NCI-H1930 (cell line): ENCODE results near the gene RASA2.

Experiments used
- DNase-seq, 2 experiments: peaks; one replicate each; lab custom pipeline; 2025; lab: John Stamatoyannopoulos, UW

Gene RASA2

DNA sequence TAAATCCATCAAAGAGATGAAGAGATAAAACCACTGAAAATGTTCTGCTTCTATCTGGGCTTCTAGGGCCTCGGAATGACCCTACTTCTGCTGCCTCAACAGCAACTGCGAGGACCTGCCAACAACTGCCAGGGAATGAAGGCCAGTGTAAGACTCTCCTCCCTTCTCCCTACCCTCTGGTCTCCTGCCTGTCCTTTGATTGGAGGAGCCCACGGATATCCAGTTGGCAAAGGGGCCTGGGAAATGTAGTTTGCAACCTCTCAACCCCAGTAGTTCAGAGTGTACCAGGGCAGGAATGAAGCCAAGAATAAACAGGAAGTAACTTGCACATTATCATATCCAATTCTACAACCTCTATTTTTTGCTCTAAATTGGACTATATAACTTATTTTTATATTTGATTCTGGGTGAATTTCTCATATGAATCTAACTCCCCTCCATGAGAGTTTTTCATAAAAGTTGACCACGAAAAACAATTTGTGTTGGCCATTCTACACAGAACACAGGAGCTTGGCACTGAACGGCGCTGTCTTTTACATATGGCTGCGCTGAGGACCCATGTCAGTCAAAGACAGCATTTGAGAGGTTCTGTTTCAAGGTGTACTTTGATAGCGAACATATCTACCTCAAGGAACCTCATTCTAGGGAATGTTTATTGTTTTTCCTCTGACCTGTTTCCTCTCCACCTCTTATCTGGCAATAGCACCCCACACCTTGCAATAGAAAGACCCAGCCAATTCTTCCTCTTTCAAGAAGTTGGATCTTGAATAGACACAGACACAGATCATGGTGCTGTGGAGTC is 160.1 kb downstream of the RASA2 start:
- peak; percentile 7 to 54 for DNase-seq

DNA sequence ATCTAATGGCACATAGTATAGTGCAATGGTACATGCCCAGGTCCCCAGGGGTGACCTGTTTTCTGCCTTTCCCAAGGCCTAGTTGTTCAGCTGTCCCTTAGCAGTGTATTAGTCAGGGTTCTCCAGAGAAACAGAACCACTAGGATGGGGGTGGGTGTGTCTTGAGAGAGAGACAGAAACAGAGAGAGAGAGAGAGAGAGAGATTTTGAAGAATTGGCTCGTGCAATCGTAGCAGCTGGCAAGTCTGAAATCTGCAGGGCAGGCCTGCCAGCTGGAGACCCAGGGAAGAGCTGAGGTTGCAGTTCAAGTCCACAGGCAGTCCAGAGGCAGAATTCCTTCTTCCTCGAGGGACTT is 160.7 kb downstream of the RASA2 start:
- no peak for DNase-seq

DNA sequence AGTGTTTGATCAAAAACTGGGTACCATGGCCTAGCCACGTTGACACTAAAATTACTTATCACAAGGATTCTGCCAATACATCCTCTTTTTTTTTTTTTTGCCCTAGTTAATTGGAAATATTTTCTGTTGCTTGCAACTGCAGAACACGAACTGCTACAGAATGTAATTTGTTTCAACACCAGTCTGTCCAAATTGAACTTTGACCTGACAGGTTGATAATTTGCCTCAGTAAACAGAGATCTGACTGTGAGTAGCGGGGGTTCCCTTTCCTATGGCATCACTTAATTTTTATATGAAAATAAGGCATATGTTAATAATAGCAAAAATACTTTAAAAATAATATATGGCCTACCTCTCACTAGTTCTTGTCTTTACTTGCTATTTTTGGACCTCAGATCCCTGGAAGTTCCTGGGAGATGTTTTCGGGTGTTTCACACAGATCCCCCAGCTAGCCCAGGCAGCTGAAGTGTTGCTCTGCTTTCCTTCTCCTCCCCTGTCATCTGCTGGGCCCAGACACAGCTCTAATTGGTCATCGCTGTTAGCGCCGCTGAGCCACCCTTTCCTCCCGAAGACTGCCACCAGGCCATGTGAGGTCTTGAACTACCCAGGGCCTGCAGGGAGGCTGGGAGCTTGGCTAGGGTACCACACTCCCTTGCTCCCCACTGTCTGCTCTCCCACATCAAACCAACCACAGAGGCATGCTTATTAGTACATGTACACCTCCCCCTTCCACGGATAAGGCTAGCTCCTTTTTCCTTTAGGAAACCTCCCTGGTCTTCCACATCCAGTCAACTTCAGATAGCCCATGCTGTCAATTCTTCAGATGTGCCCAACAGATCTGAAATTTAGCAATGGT is 161.5 kb downstream of the RASA2 start:
- no peak for DNase-seq

DNA sequence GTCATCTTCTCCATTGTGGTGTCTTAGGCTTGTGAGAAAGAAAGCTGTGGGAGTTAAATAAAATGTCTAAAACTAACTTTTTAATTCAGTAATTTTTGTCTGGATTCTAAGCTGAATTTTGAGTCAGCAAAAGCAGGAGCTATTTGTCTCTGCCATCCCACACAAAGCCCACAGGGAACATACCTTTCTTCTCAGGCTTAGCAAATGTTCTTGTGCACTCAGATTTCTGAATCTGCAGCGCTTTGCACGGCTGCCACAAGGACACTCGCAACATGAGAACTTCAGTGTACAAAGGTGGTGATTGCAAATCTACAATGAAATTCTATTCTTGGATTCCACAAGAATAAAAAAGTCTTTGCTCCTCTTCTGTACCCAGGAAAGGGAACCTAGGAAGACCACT is 163.0 kb downstream of the RASA2 start:
- no peak for DNase-seq

DNA sequence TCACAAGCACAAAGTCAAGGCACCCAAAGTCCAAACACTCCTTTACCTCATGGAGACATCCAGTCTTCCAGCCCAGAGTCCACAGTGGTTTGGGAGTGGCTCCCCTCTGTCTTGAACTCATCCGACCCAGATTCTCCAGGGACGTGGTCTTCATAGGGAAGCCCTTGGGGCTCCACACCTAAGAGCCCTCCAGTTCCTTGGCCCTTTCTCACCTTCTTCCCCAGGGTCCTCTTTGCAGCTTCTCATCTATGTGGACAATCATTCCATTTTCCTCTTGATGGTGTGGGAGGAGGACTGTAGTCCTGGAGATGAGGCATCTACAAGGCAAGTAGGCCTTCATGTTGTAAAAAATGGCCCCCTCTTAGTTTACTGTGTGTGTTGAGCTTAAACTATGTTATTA is 164.0 kb downstream of the RASA2 start:
- no peak for DNase-seq

DNA sequence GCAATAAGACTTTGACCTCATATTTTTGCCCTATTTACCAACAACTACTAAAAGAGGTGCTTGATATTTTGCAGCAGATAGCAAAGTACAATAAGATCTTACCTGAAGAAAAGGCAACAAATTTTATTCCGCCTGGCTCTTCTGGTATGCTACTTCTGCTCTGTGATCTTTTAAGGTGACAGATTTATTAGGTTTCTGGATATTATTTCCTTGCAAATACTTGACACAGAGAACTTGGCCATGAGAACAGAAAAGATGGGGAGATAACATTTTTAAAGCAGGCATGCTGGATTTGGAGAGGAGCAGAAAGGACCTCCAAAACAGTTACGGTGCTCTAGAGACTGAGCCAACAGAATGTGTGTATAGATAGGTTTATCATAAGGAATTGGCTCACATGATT is 164.6 kb downstream of the RASA2 start:
- DNase-seq = no peak

DNA sequence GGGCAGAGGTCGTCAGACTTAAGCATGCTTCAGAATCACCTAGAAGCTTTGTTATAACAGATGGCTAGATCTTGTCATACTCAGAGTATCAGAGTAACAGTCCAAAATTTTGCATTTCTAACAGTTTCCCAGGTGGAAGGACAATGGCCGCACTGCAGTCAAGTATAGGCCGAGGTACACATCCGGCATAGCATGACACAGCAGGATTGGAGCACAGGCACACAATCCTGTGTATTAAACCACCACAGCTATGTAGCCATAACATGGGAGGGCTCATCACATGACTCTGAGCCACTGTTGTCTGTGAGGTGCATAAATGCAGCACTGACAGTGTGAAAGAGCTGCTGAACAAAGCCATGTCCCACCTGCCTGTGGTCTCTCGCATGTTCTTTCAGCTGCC is 165.5 kb downstream of the RASA2 start:
- no peak for DNase-seq

DNA sequence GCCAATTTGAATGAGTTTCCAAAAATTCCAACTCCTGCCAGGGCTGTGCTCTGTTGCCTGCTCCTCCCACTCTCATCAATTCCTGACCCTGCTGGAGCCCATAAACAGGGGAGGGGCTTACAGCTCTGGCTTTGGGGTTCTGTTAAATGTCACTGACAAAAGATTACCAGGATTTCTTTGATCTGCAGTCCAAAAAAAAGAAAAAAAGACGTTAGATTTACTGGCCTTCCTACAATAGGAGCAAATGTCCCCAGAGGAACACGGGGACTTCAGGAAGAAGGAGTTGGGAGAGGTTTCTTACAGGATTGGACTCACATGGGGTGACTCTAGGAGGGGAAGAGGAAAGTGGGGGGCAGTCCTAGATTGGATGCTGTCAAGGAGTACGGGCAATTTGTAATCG is 167.0 kb downstream of the RASA2 start:
- no peak for DNase-seq

DNA sequence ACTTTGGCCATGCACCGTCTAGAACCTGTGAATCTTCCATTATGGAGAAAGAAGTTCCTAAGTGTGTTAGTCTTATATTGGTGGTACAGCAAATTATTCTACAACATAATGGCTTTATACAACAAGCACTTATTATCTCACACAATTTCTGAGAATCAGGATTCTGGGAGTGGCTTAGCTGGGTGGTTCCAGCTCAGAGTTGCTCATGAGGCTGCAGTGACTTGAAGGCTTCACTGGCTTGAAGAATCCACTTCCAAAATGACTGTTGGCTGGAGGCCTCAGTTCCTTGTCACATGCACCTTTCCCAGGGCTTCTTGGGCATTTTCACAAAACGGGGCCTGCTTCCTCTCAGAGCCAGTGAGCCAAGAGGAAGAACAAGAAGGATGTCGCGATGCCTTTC is 169.0 kb downstream of the RASA2 start:
- DNase-seq = no peak

DNA sequence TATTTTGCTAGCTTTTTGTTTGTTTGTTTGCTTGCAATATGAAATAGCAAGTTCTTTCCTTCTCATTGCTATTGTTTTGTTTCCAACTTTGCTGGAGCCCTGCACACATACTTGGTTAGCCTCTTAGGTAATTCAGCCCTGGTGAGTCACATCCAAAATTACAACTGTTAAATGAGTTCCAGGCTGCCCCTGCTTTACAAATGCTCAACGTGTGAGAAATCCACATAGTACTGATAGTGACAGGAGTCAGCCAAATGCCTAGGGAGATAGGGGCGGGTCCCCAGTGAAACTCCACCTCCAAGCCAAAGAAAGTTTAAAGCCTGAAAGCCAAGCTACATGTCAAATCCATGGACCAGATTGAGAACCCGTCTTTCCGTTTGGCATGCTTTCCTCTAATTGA is 169.9 kb downstream of the RASA2 start:
- no peak for DNase-seq

DNA sequence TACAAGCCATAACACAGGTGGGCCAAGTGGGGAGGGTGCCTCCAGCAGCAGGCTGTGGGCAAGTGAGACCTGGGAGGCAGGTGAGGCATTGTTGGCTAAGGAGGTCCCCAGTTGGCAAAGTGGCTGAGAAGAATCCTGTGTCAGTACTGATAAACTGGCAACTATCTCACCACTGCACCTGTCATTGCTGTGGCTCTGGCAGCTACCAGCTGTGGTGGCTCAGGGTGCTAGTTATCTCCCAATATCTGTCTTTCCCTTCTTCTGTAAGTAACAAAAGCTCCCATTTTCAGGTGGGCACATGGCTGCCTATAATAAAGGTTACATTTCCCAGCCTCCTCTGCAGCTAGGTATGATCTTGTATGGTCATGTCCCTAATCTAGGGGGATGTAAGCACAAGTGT is 170.7 kb downstream of the RASA2 start:
- no peak for DNase-seq

DNA sequence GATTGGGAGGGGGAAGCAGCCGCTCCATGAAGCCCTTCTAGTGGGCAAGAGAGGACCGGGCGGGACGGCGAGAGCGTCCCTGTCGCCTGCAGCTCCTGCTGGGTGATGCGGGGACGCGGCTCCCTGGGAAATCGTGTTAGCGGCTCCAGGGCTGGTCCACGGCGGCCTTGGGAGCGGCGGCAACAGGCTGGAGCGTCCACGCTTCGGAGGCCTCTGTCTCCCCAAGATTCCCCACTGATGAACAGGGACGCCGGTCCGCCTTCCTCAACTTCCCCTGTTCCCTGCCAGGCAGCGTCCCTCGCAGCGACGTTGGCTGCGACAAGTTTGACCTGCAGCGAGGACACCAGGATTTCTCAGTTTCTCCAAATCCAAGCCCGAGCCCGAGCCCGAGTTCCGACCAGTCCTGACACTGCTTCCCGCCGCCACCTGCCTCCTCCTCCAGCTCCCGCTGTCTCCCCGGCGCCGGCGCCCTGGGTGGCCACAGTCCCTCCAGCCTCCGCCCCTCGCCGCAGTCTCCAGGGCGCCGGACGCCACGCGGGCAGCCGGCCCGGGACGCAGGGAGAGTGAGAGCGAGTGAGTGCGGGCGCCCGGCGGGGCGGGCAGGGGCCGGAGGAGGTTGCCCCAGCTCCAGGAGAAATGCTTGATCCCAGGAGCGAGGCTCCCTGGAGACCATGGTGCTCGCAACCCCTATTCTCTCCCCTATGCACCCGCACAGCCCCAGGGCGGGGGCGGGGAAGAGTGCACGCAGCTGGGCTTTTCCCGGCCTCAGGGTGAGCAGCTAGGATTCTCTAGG is 173.2 kb downstream of the RASA2 start:
- peak in 1 of 2 experiments; percentile 42 for DNase-seq

DNA sequence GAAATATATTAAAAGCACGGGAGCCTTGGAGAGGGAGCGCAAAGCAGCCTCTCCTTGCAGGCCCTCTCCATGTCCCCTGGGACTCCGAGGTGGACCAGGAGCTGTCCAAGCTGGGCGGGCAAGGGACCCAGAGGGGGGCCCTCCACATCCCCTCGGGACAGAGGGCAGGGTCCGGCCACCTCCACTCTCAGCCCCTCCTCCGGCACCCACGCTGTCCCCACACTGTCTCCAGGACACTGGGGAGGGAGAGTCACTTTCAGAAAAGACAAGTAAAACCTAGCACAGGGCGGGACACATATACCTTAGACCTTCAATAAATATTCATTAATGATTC is 173.8 kb downstream of the RASA2 start:
- no peak for DNase-seq

DNA sequence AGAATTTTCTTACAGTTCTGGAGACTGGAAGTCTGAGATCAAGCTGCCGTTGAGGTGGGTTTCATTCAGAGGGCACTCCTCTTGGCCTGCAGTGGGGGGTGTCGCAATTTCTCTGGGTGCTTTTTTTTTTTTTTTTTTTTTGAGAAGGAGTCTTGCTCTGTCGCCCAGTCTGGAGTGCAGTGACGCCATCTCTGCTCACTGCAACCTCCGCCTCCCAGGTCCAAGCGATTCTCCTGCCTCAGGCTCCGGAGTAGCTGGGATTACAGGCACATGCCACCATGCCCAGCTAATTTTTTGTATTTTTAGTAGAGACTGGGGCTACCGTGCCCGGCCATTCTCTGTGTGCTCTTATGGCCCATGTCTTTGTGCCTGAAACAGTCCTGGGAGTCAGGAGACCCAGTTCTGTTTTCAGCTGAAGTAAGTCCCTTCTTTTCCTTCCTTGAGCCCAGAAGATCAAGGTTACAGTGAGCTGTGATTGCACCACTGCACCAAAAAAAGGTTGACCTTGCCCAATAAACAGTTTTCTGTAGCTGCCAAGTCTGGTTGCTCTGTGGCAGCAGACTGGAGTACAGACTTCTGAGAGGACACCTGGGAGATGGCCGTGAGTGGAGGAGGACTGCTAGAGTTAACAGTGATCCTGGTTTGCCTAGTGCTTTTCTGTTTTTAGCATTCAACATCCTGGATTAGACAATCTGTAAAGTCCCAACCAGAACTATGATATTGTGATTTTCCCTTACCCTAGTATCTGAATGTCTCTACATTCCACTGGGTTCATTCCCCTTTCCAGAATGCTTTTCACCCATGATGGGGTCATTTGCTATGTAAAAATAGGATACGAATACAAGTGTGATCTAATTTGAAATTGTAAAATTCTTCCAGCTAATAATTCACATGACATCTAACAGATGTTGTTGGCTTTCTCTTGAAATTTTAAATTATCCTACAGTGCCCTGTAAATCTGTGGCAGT is 174.7 kb downstream of the RASA2 start:
- DNase-seq = no peak

DNA sequence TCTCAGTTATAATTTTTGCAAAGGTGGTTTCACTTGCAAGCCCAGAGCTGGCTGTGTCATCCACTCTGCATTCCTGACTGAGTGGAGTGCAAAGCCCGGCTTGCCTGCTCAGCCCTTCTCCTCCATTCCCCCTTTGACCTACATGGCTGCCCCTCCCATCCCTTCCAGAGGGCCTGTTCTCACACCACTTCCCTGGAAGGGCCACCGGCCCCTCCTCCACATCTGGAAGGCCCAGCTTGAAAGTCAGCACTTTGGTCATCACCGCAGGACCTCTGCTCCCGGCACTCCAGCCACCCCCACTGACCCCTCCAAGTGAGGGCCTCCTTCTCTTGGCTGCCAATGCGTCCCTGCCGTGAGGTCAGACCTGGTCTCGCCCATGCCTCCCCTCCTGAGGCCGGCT is 177.2 kb downstream of the RASA2 start:
- DNase-seq = no peak
